Pulmonary artery endothelial cell (primary cell): ENCODE results near the gene CACNA2D1. TPM values are rescaled to one million over a fixed set of nuclear protein-coding genes. Genes with fewer than 3 reads are reported as not detected.
A peak's percentile ranks its signal among the peaks of the same experiment; 100 is the strongest.
"Not testable (repeated sequence)": the region's sequence is repeated elsewhere in the genome, so short reads cannot be mapped to it uniquely, and the experiment has no call there.

ENCODE experiments used
- DNase-seq: peaks from one replicate; pipeline ENCODE4 v3.0.0-alpha.2; 2011; ENCODE audit warnings: low read depth, low spot score
- total RNA-seq: library from RNA; depleted of rRNA; stranded (reverse); fragments of >200 nt; gene quantifications from 2 replicates; pipeline ENCODE4 v1.2.3, GENCODE V29; 2014

CACNA2D1 gene
- total RNA-seq, 1 donor from 2014 or later, result 61.4 TPM

DNA sequence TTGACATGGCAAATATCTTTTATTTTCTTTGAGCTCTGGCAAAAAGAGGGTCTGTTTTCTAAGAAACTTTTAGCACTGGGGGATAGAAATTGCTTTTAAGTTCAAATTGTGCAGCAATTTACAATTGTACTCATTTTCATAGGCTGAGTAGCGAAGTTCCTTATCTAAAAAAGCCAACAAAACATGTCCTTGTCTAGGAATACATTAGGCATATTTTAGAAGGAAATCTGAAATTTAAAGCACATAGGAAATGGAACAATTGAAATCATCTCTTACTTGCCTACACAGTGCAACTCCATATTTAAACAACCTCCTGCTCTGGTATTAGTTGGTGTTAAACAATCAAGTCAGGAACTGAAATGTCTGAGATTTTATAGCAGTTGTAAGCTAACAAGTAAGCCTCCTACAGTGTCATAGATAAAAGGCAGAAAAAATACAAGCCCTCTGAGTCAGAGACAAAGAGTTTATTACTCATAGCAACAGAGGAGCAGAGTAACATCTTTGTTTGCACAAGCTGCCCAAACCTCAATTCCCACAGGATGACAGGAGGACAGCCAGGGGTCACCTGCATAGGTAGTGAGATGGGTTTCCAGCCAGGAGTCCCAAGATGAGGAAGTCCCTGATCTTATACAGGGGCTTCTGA, 393.6 kb downstream of the CACNA2D1 start:
- DNase-seq, result no peak

DNA sequence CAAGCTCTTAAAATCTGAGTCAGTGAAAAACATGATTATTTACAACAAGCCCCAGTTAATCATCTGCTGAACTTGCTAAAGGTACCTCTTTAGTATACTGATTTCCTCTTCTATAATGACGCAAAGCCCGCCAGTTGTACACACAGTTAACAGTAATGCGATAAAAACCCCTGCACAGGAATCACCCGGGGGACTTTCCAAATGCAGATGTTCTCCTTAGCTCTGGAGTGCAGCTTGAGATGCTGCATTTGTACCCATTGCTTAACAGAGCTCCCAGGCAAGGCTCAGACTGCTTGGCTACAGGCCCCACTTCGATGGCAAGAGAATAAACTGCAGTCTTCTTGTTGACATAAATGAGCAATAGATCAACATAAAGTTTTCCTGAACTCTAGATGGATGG, 394.1 kb downstream of the CACNA2D1 start:
- no peak for DNase-seq

DNA sequence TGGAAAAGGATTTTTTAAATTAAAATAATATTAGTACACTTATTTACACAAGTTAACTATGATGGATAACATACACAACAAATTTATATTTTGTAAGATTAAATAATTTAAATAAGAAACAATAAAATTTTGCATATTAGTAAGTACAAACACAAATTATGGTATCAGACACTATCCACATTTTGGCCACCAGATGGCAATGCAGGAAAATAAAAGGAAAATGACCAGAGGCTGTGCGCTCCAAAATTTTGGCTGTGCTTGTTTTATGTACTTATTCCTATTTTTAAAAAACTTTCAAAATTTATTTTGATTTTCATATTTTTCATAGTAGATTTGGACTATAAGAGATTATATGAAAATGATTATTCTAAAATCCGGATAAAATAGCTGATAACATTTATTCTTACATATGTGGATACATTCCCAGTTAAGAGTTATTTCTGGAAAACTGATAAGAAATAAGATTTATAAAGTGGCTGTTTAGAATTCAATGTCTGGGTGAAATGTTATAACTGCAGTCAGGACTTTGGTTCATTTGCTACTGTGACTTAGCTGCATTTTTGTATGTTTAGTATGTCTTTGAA, 399.0 kb downstream of the CACNA2D1 start:
- DNase-seq, result no peak

DNA sequence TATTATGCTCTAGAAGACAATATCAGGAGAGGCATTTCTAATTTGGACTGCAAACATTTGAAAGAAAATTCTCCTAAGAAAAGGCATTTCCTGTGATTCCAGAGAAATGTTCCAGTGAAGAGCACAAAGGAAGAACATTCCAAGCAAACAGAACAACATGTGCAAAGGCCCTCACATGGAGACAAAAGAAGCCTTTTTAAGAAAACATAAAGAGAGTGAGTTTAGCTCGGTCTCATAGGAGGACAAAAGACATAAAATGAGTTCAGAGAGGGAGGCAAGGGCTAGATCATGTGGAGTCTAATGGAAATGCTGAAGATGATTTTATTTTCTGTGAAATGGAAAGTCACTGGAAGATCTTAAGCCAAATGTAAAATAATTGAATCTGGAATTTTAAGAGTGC, 404.0 kb downstream of the CACNA2D1 start:
- DNase-seq, result no peak

DNA sequence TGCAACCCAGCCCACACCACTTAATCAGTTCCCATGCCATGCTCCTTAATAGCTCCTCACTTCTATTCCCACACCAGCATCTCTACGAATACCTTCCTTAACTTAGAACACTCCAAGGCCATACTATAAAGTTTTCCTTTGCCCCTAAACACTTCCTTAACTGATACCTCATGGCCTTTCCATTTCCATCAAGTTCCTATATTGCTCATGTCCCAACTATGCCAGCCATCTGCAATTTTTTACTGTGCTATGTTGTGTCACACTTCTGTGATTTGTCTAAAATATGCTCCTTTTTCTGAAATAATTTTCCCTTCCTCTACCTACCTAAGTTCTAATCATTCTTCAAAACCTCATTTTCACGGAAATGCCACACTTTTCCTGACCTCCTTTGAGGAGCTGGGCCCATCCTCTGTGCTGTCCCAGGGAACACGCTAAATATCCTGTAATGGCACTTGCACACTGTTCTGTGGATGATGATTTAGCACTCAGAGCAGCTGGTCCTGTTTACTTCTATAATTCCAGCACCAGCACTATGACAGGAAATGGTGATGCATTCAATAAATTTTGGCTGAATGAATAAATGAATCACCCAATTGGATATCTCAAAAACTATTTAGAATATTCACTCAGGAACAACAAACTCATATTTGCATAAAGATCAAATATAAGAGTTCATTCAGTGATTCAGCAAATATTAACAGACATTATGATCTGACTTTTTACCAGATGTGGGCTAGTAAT, 407.3 kb downstream of the CACNA2D1 start:
- DNase-seq, result peak; percentile 79

DNA sequence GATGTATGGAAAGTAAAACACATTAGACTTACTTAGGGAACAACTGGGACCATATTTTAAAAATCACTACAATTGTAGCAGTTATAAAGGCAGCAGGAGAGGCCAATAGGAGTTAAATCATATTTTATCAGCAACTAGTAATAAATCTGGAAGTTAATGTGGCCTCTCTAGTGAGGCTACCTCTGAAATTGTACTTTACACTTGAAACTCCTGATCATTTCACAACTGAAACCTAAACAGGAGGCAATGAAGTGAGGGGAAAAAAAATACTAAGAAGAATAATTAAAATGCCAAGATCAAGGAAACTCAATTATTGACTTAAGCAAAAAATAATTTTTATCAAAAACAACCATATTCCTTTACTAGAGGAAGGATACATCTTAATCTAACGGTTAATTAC, 408.1 kb downstream of the CACNA2D1 start:
- no peak for DNase-seq

DNA sequence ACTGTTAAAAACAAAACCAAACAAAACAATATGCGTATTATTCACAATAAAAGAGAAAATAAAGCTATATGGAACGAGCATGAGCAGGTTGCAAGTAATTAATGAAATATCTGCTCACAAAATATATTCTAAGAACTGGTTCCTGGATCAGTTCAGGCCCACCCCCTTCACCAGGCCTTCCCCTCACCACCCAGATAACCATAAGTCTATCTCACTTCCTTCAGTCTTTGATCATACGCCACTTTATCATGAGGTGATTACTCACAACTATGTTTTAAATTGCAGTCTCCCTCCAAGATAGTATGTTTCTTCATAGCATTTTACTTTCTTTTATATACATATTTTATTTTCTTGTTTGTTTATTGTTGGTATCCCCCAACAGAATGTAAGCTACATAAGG, 410.7 kb downstream of the CACNA2D1 start:
- no peak for DNase-seq

DNA sequence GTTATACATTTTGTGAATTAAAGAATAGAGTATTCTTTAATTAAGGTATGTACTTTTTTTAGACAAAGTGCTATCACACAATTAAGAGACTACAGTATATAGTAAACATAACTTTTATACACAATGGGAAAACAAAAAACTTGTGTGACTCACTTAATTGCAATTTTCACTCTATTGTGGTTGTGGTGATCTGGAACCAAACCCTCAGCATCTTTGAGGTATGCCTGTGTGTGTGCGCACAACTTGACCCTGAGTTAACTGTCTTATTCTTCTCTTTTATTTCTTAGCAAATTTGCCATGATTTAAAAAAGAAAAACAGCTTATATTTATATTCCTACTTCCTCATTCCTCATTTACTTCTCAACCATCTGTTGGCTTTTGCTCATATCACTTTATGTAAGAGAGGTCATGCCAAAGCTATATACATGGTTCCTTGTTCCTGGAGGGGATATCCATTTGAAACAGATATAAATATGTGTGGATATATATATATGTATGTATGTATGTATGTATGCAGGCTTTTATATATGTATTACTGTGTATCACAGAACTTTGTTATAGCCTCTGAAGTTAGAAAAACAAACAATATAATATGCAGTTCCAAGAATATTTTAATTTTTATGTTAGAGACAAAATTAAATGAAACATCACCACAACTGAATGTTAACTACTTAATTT, 414.2 kb downstream of the CACNA2D1 start:
- DNase-seq, result no peak

DNA sequence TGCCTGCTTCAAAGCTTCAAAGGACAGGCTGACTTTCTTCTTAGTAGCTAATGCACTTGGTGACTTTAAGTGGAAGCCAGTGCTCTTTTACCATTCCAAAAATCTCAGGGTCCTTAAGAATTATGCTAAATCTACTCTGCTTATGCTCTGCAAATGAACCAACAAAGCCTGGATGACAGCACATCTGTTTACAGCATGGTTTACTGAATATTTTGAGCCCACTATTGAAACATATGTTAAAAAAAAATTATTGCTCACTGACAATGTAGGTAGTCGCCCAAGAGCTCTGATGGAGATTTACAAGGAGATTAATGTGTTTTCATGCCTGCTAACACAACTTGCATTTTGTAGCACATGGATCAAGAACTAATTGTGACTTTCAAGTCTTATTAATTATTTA, 415.5 kb downstream of the CACNA2D1 start:
- no peak for DNase-seq

DNA sequence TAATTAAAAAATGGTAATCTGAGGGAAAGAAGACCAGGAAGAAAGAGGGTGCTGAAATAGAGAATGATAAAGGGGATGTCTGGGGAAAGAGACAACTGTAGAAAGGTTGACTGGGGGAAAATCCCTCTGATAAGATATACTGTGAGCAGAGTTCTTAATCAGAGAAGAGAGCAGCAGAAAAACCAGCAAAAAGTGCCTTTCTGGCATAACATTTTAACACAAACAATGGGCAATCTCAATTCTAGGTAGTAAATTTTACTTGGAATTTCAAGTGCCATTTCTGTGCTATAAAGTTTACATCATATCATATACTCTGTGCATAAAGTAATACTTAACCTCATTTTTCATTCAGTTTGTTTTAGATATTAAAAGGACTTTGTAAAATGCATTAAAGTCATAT, 421.9 kb downstream of the CACNA2D1 start:
- no peak for DNase-seq

DNA sequence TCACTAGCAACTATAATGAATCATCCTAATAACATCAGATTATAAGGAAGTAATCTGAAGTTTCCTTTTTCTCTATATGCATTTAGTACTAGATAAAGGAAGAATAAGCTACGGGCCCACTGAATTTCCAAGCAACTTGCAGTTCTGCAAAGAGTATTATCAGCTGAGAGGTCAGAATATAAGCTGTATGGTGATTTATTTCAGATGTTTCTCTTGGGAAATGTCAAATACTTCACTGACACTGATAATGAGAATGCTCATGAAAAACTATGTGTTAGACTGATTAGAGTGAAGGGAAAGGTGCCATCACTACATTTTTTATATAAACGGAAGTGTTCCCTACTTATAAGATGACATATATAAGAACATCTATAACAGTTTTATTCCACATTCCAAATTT, 422.5 kb downstream of the CACNA2D1 start:
- DNase-seq, result no peak

DNA sequence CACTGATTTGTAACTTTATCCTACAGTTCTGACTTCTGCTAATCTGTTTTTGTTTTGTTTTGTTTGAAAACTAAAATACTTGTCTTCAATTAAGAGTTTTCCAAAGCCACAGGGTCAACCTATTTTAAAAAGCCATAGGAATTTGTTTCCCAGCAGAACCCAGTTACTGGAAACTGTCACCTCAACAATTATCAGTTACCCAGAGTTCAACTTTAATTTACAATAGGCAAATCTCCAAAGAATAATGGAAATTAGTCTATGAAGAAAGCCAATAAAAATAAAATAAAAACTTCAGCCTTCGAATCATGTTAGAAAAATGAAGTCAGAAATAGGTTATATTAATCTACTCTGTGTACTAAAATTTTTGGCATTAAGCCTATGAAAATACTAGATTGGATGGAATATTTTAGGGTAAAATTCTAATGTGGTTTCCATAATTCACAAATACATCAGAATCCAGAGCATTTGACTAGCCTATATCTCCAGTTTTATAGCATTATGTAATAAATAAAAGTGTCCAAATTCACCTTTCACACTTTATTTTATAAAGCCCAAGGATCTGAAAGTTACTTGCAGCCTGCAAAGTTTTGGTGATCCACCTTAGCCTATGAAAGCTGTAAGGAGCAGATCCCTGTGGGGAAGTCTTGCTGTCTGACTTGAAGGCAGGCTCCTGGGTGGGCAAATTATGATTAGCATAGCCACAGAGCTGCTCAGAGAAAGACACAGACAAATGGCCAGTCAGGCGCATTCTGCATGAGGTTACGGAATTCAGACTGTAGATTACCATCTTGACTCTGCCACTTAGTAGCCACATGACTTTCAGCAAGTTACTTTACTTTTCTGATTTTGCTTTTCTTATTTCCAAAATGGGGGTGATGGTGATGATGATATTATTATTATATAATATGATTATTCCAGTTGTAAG, 423.8 kb downstream of the CACNA2D1 start:
- no peak for DNase-seq

DNA sequence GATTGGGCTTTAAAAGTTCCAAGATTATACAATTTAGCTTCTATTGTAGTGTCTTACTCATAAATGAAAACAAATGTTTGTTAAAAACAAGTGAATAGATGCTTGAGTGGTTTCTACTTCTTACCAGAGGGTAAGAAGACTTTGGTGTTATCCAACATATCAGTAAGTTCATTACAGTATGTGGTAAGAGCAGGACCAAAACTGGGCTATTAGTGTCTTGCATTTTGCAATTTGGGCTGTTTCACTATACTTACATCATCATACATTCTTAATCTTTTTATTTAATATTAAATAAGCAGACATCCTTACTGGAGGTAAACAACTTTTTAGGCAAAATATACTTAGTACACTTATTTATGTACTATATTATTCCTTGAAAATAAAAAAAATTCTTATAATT, 425.4 kb downstream of the CACNA2D1 start:
- DNase-seq, result no peak

DNA sequence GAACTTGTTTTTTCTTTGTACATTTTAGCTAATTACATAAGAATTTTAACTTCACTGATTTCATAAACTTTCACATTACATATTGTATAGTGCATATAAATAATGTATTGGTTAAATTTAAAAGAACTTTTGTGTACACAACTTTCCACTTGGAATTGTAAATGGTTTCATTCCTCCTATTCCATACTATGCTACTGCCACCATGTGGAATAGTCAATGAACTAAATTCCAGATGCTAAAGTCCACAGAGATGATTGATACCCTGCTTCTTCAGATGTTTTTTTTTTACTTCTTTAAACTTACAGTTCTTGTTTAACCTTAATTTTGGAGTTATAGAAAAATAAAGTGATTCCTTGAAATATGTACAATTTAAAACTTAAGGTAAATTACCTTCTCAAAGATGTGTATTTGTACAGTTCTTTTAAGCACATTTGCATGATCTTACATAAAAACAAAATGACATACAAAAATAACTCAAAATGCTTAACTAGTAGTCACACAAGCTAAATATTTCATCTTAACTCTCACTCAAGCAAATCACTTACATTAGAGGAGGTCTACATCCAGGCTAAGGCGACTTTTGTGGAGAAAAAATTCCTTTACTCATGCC, 426.1 kb downstream of the CACNA2D1 start:
- no peak for DNase-seq

DNA sequence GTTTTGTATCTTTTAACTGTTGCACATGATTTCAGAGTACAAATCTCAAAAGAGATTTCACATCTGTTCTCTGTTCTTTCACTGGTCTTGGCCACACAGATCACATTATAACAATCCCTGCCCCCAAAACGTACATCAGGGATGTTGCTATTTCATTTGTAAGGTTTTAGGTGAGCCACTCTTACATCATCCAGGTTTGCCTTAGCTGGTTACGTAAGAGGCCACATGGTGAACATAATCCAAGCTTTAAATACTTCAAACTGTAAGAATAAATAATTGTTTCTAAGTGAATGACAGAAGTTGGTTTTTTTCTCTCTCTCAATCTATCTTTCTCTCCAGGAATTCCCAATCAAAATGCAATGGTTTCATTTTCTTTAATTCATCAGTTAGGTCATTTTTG, 427.8 kb downstream of the CACNA2D1 start:
- DNase-seq, result no peak

DNA sequence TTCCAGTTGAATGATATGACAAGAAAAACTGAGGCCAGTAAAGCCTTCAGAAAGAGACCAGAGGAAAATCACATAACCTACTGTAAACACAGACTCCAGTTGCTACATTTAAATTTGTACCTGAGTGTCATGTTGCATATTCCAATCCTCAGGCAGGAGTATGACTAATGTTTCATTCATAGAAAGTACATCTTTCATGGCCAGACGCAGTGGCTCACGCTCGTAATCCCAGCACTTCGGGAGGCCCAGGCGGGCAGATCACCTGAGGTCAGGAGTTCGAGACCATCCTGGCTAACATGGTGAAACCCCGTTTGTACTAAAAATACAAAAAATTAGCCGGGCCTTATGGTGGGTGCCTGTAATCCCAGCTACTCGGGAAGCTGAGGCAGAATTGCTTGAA, 429.0 kb downstream of the CACNA2D1 start:
- DNase-seq, result not testable (repeated sequence)

DNA sequence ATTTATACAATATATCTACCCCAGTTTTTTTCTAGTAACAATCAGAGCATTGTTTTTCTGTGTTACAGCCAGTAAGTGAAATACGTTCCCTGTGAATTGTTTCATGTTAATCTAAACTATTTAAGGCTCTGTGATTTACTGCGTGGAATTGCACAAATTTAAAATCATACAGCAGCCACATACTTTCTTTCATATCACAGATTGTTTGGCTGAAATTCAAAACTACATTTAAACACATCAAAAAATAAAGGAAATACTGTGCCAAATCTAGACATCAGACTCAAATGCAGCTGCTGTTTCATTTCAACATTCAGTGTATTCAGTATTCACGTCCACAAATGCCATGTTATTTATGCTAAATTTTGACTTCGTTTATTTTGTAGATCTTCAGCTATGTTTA, 431.1 kb downstream of the CACNA2D1 start:
- DNase-seq, result no peak

DNA sequence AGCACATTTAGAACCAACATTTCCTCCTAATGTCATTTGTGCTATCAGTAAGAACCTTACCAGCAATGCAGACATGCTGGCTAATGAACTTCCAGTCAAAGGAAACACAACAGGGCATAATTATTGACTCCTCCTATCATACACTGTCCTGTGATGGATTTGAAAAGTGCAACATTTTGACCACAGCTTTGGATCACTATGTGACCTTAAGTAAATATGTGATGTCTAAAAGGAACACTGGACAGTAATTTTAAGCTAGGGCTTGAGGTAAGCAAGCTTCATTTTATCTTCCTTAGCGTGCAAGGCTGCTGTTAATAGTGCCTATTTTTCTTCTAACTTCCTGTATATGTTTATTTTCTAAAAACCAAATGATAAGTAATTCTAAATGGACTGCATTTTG, 433.2 kb downstream of the CACNA2D1 start:
- no peak for DNase-seq

DNA sequence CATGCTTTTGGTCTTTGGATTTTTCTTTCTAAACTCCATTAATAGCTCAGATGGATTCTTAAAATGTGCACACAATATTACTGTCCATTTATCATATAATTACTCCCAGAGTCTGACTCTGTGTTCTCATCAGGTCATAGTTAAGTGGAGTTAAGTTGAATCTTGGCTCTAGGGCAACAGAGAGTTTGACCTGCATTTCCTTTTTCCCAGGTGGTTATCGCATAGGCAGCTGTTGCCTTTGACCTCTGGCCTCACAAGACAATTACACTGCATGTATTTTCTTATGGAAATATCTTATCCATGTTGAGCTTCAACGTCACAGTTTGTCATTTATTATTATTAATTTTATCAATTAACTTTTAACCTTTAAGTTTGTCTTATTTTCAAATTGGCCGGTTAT, 436.3 kb downstream of the CACNA2D1 start:
- no peak for DNase-seq

DNA sequence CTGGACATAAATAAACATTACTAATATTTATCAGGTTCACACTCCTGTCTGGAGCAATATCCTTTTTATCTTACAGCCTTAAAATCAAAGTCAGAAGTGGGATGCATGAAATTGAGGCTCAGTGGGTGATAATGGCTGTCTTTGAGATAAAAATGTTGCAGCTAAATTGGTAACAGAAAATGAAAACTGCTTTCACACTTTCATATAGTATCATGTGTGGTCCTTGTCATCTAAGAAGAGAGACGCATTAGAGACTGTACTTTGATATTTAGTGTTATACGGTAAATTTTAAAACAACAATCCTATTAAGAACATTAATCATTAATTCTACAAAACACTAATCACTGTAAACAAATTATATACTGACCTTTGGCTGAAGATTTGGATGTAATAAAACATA, 438.5 kb downstream of the CACNA2D1 start:
- no peak for DNase-seq

DNA sequence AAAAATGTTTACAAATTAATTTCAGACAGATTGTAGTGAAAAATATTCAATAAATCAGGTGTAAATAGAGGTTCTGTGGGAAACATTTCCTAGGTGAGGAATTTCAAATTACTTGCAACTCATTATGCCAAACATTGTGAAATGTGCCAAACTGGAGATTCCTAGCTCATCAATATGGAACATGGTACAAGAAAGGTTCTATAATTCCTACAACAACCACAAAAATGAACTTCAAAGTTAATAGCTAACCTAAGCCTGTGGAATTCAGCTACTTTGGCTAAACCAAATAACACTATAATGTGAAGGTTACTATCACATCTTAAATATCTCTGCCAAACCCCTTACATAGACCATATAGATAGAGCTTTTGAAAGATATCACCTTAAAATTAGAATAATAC, 450.4 kb downstream of the CACNA2D1 start:
- no peak for DNase-seq
